T47D (cell line): ENCODE data around the gene CAPN12.

Experiments used
- DNase-seq, 2 experiments: peaks; one replicate each; pipeline versions ENCODE4 v3.0.0 to v3.0.0-alpha.2; 2011 to 2012; ENCODE audit warnings: low read depth in 1 of 2, low spot score in 1 of 2
- JUND ChIP-seq: IDR thresholded peaks from 2 replicates; pipeline ENCODE4 v1.6.1; 2012; ENCODE audit warnings: low read depth
- in situ Hi-C: cut with HindIII; loops from 2 replicates; pipeline ENCODE4 v1.10.0; 2016; ENCODE audit warnings: low sequenced_read_pairs, low pct_unique_long_range_greater_than_20kb

The CAPN12 gene

DNA sequence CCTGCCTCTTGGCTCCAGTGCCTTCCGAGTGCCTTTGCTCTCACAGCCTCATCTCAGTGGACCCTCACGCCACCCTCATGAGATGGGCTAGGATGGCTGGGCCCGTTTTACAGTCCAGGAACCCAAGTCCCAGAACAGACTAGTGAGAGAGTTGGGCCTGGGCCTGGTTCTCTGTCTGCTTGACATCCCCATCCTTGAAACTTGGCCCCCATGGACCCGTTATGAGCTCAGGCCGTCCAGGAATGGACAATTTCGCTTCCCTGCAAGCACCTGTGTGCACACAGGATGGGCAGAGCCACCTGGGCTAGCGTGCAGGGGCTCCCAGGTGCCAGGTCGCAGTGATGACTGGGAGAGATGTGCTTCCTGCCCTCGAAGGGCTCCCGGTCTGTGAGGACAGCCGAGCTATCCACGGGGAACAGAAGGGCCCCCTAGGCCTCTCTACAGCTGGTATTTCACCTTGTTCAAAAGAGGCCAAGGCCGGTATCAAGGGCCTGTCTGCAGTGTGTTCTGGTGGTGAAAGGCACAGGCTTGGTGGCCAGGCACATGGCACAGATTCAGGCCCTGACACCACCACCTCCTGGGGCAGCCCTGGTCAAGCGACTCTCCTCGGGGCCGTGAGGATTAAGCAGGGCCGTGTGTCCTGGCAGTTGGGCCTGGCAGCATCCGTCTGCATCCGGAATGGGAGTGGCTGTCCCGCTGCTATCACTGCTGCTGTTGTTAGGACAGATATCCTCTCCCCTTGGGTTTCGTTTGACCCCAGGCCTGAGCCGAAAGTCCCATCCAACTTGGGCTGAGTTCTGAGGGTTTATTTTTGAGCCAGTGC lies 38.9 kb downstream of the CAPN12 start:
- DNase-seq, result no peak
- no peak for TF ChIP-seq JUND
- in situ Hi-C loops, result no loop called here

DNA sequence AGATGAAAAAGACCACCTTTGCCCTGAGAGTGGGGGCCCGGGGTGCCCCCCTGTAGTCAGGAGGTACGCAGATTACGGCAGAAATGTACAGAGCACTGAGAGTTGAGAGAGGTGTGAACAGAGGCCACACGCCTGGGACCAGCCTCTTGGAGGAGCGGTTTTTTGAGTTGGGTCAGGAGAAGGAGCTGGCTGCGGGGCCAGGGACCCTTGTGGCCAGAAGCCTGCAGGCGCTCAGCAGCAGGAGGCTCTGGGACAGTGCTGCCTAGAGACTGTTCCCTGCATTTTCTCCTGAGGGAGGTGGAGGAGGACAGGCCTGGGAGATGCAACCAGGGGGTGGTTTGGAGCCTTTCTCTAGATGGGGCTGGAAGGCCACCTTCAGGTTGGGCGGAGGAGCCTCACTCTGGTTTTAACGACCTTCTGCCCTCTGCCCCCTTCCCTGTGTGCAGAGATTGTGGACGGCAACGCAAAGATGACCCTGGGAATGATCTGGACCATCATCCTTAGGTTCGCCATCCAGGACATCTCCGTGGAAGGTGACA lies 39.7 kb downstream of the CAPN12 start:
- no peak for TF ChIP-seq JUND
- DNase-seq, result no peak
- in situ Hi-C loops, result no loop called here

DNA sequence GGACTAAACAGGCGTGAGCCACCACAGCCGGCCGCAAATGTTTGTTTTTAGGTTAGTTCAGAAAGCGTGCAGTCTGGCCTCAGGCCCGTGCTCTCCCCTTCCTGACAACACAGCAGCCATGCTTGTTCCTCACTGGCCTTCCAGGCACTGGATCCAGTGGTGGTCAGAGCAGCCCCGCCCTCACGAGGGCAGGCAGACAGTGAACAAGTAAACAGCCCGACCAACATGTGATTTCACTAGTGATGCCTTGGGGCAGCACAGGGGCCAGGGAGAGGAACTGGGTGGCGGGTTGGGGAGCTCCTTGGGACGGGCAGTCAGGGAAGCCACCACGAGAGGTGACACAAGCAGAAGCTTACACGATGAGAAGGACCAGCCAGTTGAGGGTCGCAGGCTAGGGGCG lies 40.8 kb downstream of the CAPN12 start:
- DNase-seq, result no peak
- no peak for TF ChIP-seq JUND
- in situ Hi-C loops, result no loop called here

DNA sequence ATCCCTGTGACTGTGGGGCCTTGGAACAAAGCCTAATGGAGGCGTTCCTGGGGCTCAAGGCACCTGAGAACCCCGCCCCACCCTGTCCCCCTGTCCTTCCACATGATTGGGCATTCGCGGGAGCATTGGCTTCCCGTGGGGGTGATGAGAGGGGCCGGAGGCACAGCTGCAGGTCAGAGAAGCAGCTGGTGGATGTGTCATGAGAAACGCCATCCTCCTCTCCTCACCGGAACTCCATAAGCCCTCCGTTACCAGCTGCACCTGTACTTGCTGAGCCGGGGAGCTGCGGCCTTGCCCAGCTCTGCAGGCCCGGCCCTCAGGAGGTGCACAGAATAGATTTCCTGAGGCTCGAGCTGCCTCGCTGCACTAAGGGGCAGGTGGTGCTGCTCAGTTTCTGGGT lies 42.0 kb downstream of the CAPN12 start:
- no peak for TF ChIP-seq JUND
- in situ Hi-C loops, result no loop called here
- DNase-seq, result no peak

DNA sequence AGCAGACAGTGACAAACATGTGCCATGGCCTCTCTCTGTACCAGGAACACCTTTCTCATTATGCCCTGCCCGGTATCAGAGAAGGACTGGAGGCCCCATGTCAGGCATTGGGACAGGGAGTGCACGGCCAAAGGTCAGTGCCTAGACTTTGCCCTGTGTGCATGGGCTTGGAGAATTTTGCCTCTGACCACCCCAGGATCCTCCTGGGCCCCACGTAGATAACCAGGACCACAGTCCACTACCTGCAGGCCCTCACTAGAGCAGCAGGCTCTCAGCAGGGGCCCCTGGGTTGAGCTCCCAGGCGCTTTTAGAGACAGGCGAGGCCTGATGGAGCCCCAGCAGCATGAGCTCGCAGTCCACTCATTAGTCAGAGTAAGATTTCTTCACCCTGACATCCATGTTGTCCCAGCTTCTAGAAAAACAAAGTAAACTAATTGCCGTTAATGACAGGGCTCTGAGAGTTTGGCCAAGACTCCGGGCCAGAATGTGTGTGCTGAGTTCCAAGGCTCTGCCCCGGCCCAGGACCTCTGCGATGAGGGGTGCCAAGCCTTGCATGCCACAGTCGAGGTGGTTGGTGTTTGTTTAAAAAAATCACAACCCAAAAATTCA lies 42.7 kb downstream of the CAPN12 start:
- in situ Hi-C loops, result no loop called here

DNA sequence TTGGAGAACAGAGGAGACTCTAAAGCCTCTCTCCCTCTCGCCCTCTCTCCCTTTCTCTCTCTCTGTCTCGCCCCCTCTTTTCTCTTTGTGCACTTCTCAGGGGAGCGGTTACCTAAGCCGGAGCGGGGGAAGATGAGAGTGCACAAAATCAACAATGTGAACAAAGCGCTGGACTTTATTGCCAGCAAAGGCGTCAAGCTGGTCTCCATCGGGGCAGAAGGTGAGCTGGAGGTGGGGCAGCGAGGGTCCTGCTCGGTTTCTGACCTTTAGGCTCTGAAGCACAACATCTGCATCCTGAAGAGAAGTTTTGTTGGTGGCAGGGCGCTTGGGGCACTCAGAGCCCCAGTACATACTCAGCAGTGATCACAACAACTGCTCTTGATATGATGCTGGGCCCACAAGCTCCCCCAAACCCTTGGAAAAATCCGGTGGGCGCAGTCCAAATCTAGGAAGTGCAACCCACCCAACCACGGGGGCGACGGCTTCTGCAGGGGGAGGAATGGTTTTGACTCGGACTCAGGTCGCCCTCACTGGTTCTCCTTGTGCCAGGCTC lies 43.3 kb downstream of the CAPN12 start:
- in situ Hi-C loops, result no loop called here
- no peak for DNase-seq
- TF ChIP-seq JUND, result no peak

More for the DNA sequence above, 42.7 kb downstream of the CAPN12 start:
- TF ChIP-seq JUND, result no peak
- no peak for DNase-seq

DNA sequence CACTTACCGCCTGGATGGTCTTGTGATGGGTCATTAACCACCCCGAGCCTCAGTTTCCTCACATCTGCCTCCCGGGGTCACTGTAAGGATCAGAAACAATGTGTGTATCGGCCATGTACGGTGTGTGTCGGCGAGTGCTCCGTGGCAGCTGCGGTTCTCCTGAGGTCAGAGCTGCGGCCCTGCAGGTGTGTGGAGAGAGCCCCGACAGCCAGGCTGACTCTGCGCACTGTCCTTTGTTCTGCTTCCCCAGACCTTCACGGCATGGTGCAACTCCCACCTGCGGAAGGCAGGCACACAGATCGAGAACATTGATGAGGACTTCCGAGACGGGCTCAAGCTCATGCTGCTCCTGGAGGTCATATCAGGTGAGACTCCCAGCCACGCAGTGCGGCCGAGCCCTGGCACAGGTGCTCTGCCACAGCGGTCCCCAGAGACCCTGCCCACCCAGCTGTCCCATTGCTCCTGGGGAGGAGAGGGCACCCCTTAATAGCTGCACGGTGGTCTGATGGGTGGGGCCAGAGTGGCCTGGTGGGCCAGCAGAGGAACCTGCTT lies 43.8 kb downstream of the CAPN12 start:
- no peak for TF ChIP-seq JUND
- in situ Hi-C loops, result no loop called here
- DNase-seq, result no peak

DNA sequence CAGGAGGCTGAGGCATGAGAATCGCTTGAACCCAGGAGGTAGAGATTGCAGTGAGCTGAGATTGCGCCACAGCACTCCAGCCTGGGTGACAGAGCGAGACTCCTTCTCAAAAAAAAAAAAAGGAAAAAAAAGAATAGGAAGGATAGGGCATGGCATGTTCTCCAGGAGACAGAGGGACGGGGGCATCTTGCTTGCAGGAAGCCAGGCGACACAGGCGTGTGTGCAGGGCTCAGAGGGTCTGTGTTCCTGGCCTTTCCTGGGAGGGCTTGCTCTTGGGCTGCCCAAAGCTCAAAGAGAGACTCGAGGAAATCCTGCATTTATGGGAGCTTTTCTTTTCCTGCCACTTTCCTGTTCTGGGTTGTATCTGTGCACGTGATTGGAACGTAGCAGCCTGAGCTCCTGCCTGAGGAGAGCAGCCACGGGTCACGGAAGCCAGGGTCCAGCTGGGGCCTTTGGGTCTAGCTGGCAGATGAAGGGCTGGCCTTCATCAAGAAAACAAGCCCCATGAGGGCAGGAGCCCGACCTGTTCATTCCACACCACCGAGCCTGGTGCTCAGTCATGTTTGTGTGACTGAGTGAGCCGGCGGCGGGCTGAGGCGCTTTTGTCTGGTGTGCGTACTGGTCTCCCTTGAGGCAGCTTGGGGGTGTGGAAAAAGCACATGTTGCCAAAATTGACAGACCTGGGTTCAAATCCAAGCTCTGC lies 44.5 kb downstream of the CAPN12 start:
- TF ChIP-seq JUND, result no peak
- DNase-seq, result no peak
- in situ Hi-C loops, result no loop called here

DNA sequence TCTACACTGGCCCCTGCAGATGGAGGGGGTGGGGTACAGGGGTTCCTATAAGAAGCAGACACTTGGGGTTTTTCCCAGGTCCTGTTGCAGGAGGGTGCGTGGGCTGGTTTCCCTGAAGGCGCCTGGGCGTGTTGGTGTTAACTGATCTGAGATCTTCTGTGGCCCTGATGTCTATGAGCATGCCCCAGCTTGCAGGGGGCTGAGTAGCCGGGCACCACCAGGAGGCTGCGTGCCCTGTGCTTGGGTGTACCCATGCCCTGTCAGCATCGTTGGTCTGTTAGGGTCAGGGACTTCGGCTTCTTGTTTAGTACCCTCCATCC lies 45.3 kb downstream of the CAPN12 start:
- no peak for DNase-seq
- no peak for TF ChIP-seq JUND
- in situ Hi-C loops, result no loop called here

DNA sequence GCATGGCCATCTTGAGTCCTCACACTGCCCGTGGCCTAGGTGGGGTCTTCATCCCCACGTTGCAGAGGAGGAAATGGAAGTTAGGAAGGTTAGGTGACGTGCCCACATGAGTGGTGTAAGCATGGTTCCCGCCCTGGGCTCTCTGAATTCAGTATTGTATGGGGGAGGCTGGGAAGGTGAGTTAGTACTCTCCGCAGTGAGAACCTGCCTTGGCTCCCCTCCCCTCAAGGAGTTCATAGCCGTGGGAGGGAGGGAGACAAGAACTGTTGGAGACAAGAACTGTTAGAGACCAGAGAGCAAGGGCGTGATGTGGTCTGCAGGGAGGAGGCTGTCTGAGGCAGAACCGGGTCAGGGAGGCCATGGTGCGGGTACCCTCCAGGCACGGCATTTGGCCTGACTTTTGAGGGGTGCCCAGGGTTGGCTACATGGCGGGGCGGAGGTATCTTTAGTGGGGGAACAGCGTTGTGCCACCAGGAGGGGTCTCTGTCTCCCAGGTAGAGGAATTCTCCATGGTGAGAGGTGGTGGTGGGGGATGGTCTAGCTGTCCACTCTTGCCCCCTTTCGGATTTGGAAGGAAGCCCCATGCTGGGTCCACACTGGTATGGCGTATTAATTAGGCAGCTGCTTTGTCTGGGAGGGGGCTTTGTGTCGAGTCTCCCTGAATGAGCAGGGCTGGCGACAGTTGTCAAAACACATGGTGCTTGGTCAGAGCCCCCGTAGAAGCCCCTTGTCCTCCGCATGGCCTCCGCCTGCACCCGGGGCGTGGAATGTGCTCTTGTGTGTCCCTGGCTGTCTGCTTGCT lies 45.8 kb downstream of the CAPN12 start:
- no peak for DNase-seq
- TF ChIP-seq JUND, result no peak
- in situ Hi-C loops, result no loop called here

DNA sequence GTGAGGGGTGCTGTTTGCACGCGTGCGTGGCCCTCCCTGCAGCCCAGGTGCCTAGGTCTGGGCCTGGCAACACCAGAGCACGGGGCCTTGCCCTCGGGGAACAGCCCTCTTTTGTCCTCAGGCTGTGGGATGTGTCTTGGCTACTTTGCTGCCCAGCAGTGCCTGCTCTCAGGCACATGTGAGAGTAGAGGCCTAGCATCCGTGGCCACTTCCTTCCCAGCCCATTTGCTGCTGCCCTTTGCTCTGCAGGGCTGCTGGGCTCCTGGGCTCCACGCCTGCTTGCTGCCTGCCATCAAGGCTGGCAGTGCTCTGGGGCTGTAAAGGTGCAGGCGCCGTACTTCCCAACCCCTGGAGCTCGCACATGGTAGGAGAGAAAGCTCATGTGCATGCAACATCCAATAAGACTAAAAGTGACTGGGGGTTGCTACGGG lies 46.6 kb downstream of the CAPN12 start:
- in situ Hi-C loops, result no loop called here
- TF ChIP-seq JUND, result no peak
- no peak for DNase-seq

DNA sequence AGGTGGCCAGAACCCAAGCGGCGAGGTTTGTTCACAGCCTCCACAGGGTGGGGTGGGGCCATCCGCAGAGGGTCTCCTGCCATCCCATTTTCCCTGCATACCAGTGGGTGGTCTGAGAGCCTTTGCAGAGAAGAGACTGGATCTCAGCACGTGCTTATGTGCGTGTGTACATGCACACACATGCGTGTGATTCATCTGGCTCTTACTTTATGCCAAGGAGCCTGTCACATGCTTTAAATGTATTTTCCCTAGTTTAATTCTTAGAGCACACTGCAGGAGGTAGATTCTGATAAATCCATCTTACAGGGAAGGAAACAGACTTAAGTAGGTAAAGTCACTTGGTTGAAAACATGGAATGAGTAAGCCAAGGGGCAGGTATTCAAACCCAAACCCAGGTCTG lies 47.1 kb downstream of the CAPN12 start:
- DNase-seq, result no peak
- in situ Hi-C loops, result no loop called here
- TF ChIP-seq JUND, result no peak
